Measurements from ENCODE around the gene LIME1. TPM values are rescaled to one million over a fixed set of nuclear protein-coding genes. Genes with fewer than 3 reads are reported as not detected.

The LIME1 gene
- total and polyA plus RNA-seq, 9 of the 15 experiments (the other 6 are each of a cell fraction or from before 2014, with no cell fraction given): 0.11 to 17.1 (median 2.8) TPM; not detected in 2

GRCh38 chr20:63743210-63743970, 6.9 kb downstream of the LIME1 start:
- ATAC-seq (no peak), FAIRE-seq (no peak), DNase-seq (ENCODE audit: extremely low read depth in 1 of 4, low spot score in 3 of 4) (no peak)
- Histone ChIP-seq H3K79me2 (ENCODE audit: control insufficient read depth, insufficient read depth, low read length) (peaks cover 16% of the 10 kb centered on the region), H3K36me3 (ENCODE audit: control insufficient read depth, insufficient read depth, low read length) (peaks cover 33% of the 10 kb centered on the region; the same call in 1 of the 3 replicates), H3K4me2 (ENCODE audit: insufficient read depth, low read length) (no peak overlapping the region), H3K9ac (ENCODE audit: insufficient read depth in 1 of 2, low read depth in 2 of 2, low read length in 2 of 2) (no peak overlapping the region; a peak in 1 of 4 replicates), H4K20me1 (replicated peaks; ENCODE audit: control insufficient read depth, insufficient read depth, low read length) (no peaks in the 10 kb centered on the region; the same call in 1 of the 2 replicates), H3K27ac (ENCODE audit: extremely low read depth, low read depth, low read length) (no peak overlapping the region), H3K27me3 (ENCODE audit: control insufficient read depth in 2 of 2, insufficient read depth in 2 of 2, low read length in 2 of 2) (no peaks in the 10 kb centered on the region), H2AFZ (ENCODE audit: low read depth, low read length) (no peak overlapping the region), H3K4me1 (replicated peaks in 1 of 2; ENCODE audit: control insufficient read depth in 2 of 2, insufficient read depth in 2 of 2, low read length in 2 of 2) (peaks cover 11 to 79% of the 10 kb centered on the region in 2 experiments), H3K9me1 (ENCODE audit: control insufficient read depth, insufficient read depth, low read length) (no peaks in the 10 kb centered on the region), H3K4me3 (no peak overlapping the region), H3K9me3 (replicated peaks; ENCODE audit: control insufficient read depth, insufficient read depth, low read depth, low read length) (no peaks in the 10 kb centered on the region)
- 93% methylated on average over 25 of the region's 31 CpGs for WGBS (ENCODE audit: insufficient coverage, low coverage, missing lambda C conversion rate)
- ChIA-PET POLR2A (interaction anchor here (0.7 to 2.2 kb wide), 5 partner anchors 12 to 240 kb away, joined by 3 to 7 read pairs (median 4); partner anchors contain the start of genes ARFRP1 and ZGPAT), CTCF (ENCODE audit: low intra/inter-chr PET ratio) (no interaction called here)
- intact Hi-C loops (cut with micrococcal nuclease) (no loop called here), in situ Hi-C loops (cut with MboI) (no loop called here)
- BruUV-seq (replicated peaks): no TSS peak
- TF ChIP-seq RBFOX2 (IDR thresholded peaks at IDR 0.05; ENCODE audit: low read depth, low read length): 0 out of 2 replicates have a peak, but pooled peaks have one; percentile 30
- TF ChIP-seq ZNF584 (CRISPR knock-in tag; IDR thresholded peaks at IDR 0.05; ENCODE audit: low read depth): no peak
- TF ChIP-seq POLR2G (IDR thresholded peaks at IDR 0.05; ENCODE audit: low read depth, low read length): peak; percentile 35; the same call in 1 of the 2 replicates

GRCh38 chr20:63744158-63744557, 7.7 kb downstream of the LIME1 start:
- Histone ChIP-seq H3K9me3 (replicated peaks; ENCODE audit: control insufficient read depth, insufficient read depth, low read depth, low read length) (no peaks in the 10 kb centered on the region), H3K9ac (ENCODE audit: insufficient read depth in 1 of 2, low read depth in 2 of 2, low read length in 2 of 2) (no peak overlapping the region), H4K20me1 (replicated peaks; ENCODE audit: control insufficient read depth, insufficient read depth, low read length) (no peaks in the 10 kb centered on the region; the same call in 1 of the 2 replicates), H3K4me3 (no peak overlapping the region), H3K4me2 (ENCODE audit: insufficient read depth, low read length) (no peak overlapping the region), H3K36me3 (ENCODE audit: control insufficient read depth, insufficient read depth, low read length) (peaks cover 31% of the 10 kb centered on the region; the same call in 1 of the 3 replicates), H2AFZ (ENCODE audit: low read depth, low read length) (no peak overlapping the region), H3K79me2 (ENCODE audit: control insufficient read depth, insufficient read depth, low read length) (peaks cover 16% of the 10 kb centered on the region), H3K27ac (ENCODE audit: extremely low read depth, low read depth, low read length) (peak overlapping the region; percentile 39; the same call in 1 of the 3 replicates), H3K27me3 (ENCODE audit: control insufficient read depth in 2 of 2, insufficient read depth in 2 of 2, low read length in 2 of 2) (no peaks in the 10 kb centered on the region), H3K9me1 (ENCODE audit: control insufficient read depth, insufficient read depth, low read length) (no peaks in the 10 kb centered on the region), H3K4me1 (replicated peaks in 1 of 2; ENCODE audit: control insufficient read depth in 2 of 2, insufficient read depth in 2 of 2, low read length in 2 of 2) (peaks cover 8 to 74% of the 10 kb centered on the region in 2 experiments)
- WGBS (ENCODE audit: insufficient coverage, low coverage, missing lambda C conversion rate): 69% methylated on average over 4 of the region's 4 CpGs
- ChIA-PET POLR2A (interaction anchor here (0.7 to 2.2 kb wide), 3 partner anchors 11 to 204 kb away, joined by 3 to 7 read pairs (median 4); partner anchors contain the start of genes ARFRP1 and ZGPAT), CTCF (ENCODE audit: low intra/inter-chr PET ratio) (no interaction called here)
- no peak for DNase-seq (ENCODE audit: extremely low read depth in 1 of 4, low spot score in 3 of 4)
- no peak for FAIRE-seq
- TF ChIP-seq MAFF (IDR thresholded peaks at IDR 0.05; ENCODE audit: low read length) (no peak), POLR2AphosphoS2 (IDR thresholded peaks at IDR 0.05; ENCODE audit: low read length) (0 out of 2 replicates have a peak, but pooled peaks have one; percentile 56)
- no peak for ATAC-seq
- intact Hi-C loops (cut with micrococcal nuclease) (no loop called here), in situ Hi-C loops (cut with MboI) (no loop called here)
- BruUV-seq (replicated peaks): no TSS peak
